Pancreas (tissue), 10 donors: ENCODE results near the gene MAPK1. TPM values are rescaled to one million over a fixed set of nuclear protein-coding genes. Genes with fewer than 3 reads are reported as not detected.
A peak's percentile ranks its signal among the peaks of the same experiment; 100 is the strongest.
"Not testable (repeated sequence)": the region's sequence is repeated elsewhere in the genome, so short reads cannot be mapped to it uniquely, and the experiment has no call there.

Experiments
- ATAC-seq, 4 donors: fragments of 200-7000 bp; cut with Tn5 transposase; one replicate each; pipeline versions ENCODE4 v1.8.0 to v1.9.1; 2020; ENCODE audit warnings: mild to moderate bottlenecking in 4 of 4, moderate library complexity in 4 of 4
- DNase-seq, 6 donors: peaks; one replicate each; pipeline ENCODE4 v3.0.0-alpha.2; 2020
- FAIRE-seq: peaks from 2 replicates; lab custom pipeline; 2012; peaks lifted over from hg19 to GRCh38; lab: Jason Lieb, UNC
- H3K27ac ChIP-seq, 4 donors: fragments of 200-600 bp; sonication (generic); 1 replicate in 3 of 4; 2 replicates in 1 of 4; pipeline versions ENCODE4 v1.5.0 to v1.8.0; 2020
- H3K27me3 ChIP-seq, 4 donors: fragments of 200-600 bp; one replicate each; pipeline ENCODE4 v1.8.0; 2021
- H3K36me3 ChIP-seq, 3 donors: fragments of 200-600 bp; sonication (generic) in 1 of 3; one replicate each; pipeline versions ENCODE4 v1.5.0 to v1.8.0; 2020 to 2021
- H3K4me1 ChIP-seq, 3 donors: fragments of 200-600 bp; one replicate each; pipeline ENCODE4 v1.8.0; 2021
- H3K4me3 ChIP-seq, 4 donors: fragments of 200-600 bp; sonication (generic) in 2 of 4; one replicate each; pipeline versions ENCODE4 v1.5.0 to v1.8.0; 2020 to 2021
- H3K9me3 ChIP-seq, 4 donors: fragments of 200-600 bp; one replicate each; pipeline ENCODE4 v1.8.0; 2021
- CTCF ChIP-seq, 4 donors: fragments of 200-600 bp; sonication (generic) in 3 of 4; IDR thresholded peaks; one replicate each; pipeline versions ENCODE4 v1.5.0 to v1.8.0; 2021; ENCODE audit warnings: antibody characterized with exemption in 4 of 4
- WGBS, 2 donors: extraction: QIAGEN DNeasy Blood & Tissue Kit; methylation state at CpG; one replicate each; pipeline ENCODE4 v1.1.7; 2013; 5-methylcytosine and 5-hydroxymethylcytosine counted together
- intact Hi-C, 3 donors: fragments of 100-400 bp; cut with DNase I; formaldehyde crosslinking; loops; one replicate each; pipeline versions ENCODE4 v1.11.1 to v1.14.2; 2022
- polyA plus RNA-seq, 2 donors: library from polyadenylated mRNA; stranded (reverse); fragments of 200-250 nt; gene quantifications; one replicate each; pipeline ENCODE4 v1.2.3, GENCODE V29; 2013
- total RNA-seq, 6 donors: library from RNA; stranded (reverse); fragmentation: NEBNext Ultra II Directional in 4 of 6; extraction: Animal tissue kit (Norgen Biotek cat#: 25700) in 4 of 6; gene quantifications; one replicate each; pipeline versions ENCODE4 v1.2.1 to v1.2.4, GENCODE V29; 2021 to 2023
- donor health status: healthy with polysubstance abuse.
- donor health status: DM: no; HTN: no; CAD: no; lungs with moderate emphysema.
- donor health status: DM: no; HTN: no; CAD: no.
- donor health status: control.
- donor health status: control.
- donor health status: Bipolar disorder and iron deficiency.
- donor health status: DM: yes; HTN: yes; CAD: no.
- donor health status: DM: no; HTN: no; CAD: no.
- donor health status: DM: no; HTN: no; CAD: no.
- donor health status: DM: yes; HTN: yes; CAD: no.

MAPK1 gene
- total and polyA plus RNA-seq, 8 donors = 7.0 to 85.7 (median 66.4) TPM

DNA sequence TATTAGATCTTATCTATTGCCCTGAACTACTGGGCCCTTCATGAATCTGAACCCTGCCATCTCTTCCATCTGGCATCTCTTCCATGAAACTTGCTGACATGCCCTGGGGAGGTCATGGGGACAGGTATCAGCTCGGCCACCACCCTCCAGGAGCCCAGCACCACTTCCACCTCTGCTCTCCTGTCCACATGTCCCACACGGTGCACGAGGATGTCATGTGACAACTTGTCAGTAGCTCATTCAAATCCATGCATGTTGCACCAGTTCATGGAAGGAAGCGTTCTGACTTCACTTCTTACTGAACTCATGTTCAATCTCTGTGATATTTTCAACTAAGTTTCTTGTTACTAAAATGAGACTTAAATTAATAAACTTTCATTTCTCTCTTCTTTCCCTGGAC is 148.4 kb downstream of the MAPK1 start:
- no peak overlapping the region for H3K4me3 ChIP-seq
- no peak for DNase-seq
- TF ChIP-seq CTCF (IDR thresholded peaks at IDR 0.05) = no peak
- no peaks in the 10 kb centered on the region for H3K36me3 ChIP-seq
- H3K9me3 ChIP-seq = no peaks in the 10 kb centered on the region
- intact Hi-C loops = no loop called here
- no peaks in the 10 kb centered on the region for H3K27me3 ChIP-seq
- FAIRE-seq = no peak
- ATAC-seq = no peak
- 56 to 59% methylated on average over 4 of the region's 4 CpGs for WGBS, 2 donors
- no peak overlapping the region for H3K27ac ChIP-seq
- peaks cover 0 to 6% (median 5%) of the 10 kb centered on the region in 3 donors for H3K4me1 ChIP-seq

DNA sequence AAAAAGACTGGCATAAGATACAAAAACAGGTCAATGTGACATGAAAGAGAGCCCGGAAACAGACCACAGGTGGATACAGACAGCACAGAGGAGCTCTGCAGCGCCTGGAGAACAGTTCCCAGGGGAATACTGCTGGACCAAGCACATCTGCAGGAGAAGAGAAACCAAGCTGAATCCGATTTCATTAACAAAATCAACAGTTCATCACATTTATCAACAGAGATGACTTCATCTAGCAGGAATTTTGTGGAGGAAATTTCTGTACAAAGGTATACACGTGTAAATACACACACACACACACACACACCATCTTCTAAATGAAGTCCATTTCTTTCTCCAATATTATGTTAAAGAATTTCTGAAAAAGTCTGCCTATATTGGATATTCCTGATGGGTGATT is 148.9 kb downstream of the MAPK1 start:
- no peak for ATAC-seq
- intact Hi-C loops = no loop called here
- 55 to 63% methylated on average over 4 of the region's 4 CpGs for WGBS, 2 donors

GRCh38 chr22:21716395-21717122 is 150.9 kb downstream of the MAPK1 start:
- FAIRE-seq, H3K27me3 ChIP-seq, DNase-seq, H3K27ac ChIP-seq, ATAC-seq, H3K4me3 ChIP-seq, H3K36me3 ChIP-seq, intact Hi-C loops, H3K9me3 ChIP-seq: not testable (repeated sequence)
- peaks cover 3 to 13% (median 13%) of the 10 kb centered on the region in 3 donors for H3K4me1 ChIP-seq
- 90% methylated on average over 13 to 14 of the region's 15 CpGs for WGBS, 2 donors

More for the DNA sequence above, 148.9 kb downstream of the MAPK1 start:
- H3K4me3 ChIP-seq = no peak overlapping the region
- H3K9me3 ChIP-seq = no peaks in the 10 kb centered on the region
- no peaks in the 10 kb centered on the region for H3K36me3 ChIP-seq
- no peak overlapping the region for H3K27ac ChIP-seq
- no peaks in the 10 kb centered on the region for H3K27me3 ChIP-seq
- DNase-seq (no peak), FAIRE-seq (no peak)
- no peak for TF ChIP-seq CTCF (IDR thresholded peaks at IDR 0.05)
- H3K4me1 ChIP-seq = peaks cover 0 to 10% (median 9%) of the 10 kb centered on the region in 3 donors

DNA sequence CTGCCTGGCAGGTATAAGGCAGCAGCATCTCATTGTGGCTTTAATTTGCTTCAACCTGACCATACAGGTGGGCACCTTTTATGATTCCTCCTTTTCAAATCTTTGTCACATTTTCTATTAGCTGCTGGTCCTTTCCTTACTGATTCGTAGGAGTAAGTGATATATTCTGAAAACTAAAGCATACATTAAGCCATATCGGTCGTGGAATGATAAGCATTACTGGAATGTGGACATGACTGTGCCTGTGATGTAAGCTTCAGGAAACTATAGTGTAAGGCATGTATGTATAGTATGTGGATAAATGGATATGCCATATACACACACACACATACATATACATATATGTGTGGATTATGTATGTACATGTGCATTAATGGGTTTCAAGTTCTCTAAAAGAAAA is 152.7 kb downstream of the MAPK1 start:
- 29 to 35% methylated on average over 3 of the region's 3 CpGs for WGBS, 2 donors
- DNase-seq (no peak), FAIRE-seq (no peak), ATAC-seq (no peak)
- intact Hi-C loops = loop anchor here in 1 of 3 donors (5.0 kb wide), 1 partner anchor 223 kb away; no protein-coding TSS in a partner anchor
- Histone ChIP-seq H3K27ac (no peak overlapping the region), H3K36me3 (no peaks in the 10 kb centered on the region), H3K4me1 (peaks cover 3 to 13% (median 13%) of the 10 kb centered on the region in 3 donors), H3K27me3 (no peaks in the 10 kb centered on the region), H3K4me3 (no peak overlapping the region), H3K9me3 (no peaks in the 10 kb centered on the region)
- TF ChIP-seq CTCF (IDR thresholded peaks at IDR 0.05) = no peak

GRCh38 chr22:21714059-21714770 is 153.2 kb downstream of the MAPK1 start:
- ATAC-seq = peak; percentile 85 to 91 (median 88)
- H3K27me3 ChIP-seq = no peaks in the 10 kb centered on the region
- DNase-seq = peak in 5 of 6 donors; percentile 82 to 94 (median 88)
- no peaks in the 10 kb centered on the region for H3K36me3 ChIP-seq
- H3K9me3 ChIP-seq = no peaks in the 10 kb centered on the region
- peak overlapping the region in 1 of 4 donors; percentile 11 for H3K4me3 ChIP-seq
- no peak overlapping the region for H3K27ac ChIP-seq
- peaks cover 3 to 13% (median 13%) of the 10 kb centered on the region in 3 donors for H3K4me1 ChIP-seq
- 35 to 41% methylated on average over 31 to 32 of the region's 32 CpGs for WGBS, 2 donors
- no peak for FAIRE-seq
- TF ChIP-seq CTCF (IDR thresholded peaks at IDR 0.05) = no peak
- intact Hi-C loops = loop anchor here in 1 of 3 donors (5.0 kb wide), 1 partner anchor 223 kb away; no protein-coding TSS in a partner anchor
